KMS-11 (cell line): ENCODE measurements around the gene DENND1A.

Experiments used
- H2AFZ ChIP-seq: fragments of 200-600 bp; sonication (generic); 2 replicates; pipeline ENCODE4 v1.6.1; 2016; ENCODE audit warnings: antibody characterized with exemption, mixed run types, low read depth
- H3K27ac ChIP-seq: fragments of 200-600 bp; sonication (generic); 2 replicates; pipeline ENCODE4 v1.6.1; 2016; ENCODE audit warnings: mild to moderate bottlenecking, mixed run types
- H3K27me3 ChIP-seq: fragments of 200-600 bp; sonication (generic); 2 replicates; pipeline ENCODE4 v1.6.1; 2017; ENCODE audit warnings: mild to moderate bottlenecking, low read depth, mixed run types, moderate library complexity; ENCODE audit not compliant: insufficient read depth
- H3K36me3 ChIP-seq: fragments of 200-600 bp; sonication (generic); 2 replicates; pipeline ENCODE4 v1.6.1; 2017; ENCODE audit warnings: mild to moderate bottlenecking, mixed run types; ENCODE audit not compliant: insufficient read depth
- H3K4me1 ChIP-seq: fragments of 200-600 bp; sonication (generic); 2 replicates; pipeline ENCODE4 v1.6.1; 2016; ENCODE audit warnings: mild to moderate bottlenecking, low read depth, mixed run types; ENCODE audit not compliant: poor library complexity, severe bottlenecking
- H3K4me2 ChIP-seq: fragments of 200-600 bp; sonication (generic); 2 replicates; pipeline ENCODE4 v1.7.0; 2016; ENCODE audit warnings: mild to moderate bottlenecking, mixed run types
- H3K4me3 ChIP-seq: fragments of 200-600 bp; sonication (generic); IDR thresholded peaks from 2 replicates; pipeline ENCODE4 v1.6.1; 2017; ENCODE audit warnings: low read depth, low read length, mixed read lengths; ENCODE audit not compliant: insufficient read depth
- H3K79me2 ChIP-seq: fragments of 200-600 bp; sonication (generic); 2 replicates; pipeline ENCODE4 v1.6.1; 2016; ENCODE audit warnings: low read depth, mixed run types; ENCODE audit not compliant: insufficient read depth
- H3K9ac ChIP-seq: fragments of 200-600 bp; sonication (generic); 2 replicates; pipeline ENCODE4 v1.6.1; 2016; ENCODE audit warnings: mild to moderate bottlenecking, mixed run types
- H4K20me1 ChIP-seq: fragments of 200-600 bp; sonication (generic); 2 replicates; pipeline ENCODE4 v1.6.1; 2016; ENCODE audit warnings: mild to moderate bottlenecking, mixed run types; ENCODE audit not compliant: insufficient read depth
- TF ChIP-seq, protein P1 (sequence below): fragments of 200-600 bp; sonication (generic); conservative IDR thresholded peaks from 2 replicates; pipeline ENCODE4 v1.6.1; 2017; ENCODE audit warnings: low read depth, mild to moderate bottlenecking, antibody characterized with exemption, low read length, moderate library complexity, mixed read lengths

Gene DENND1A

DNA sequence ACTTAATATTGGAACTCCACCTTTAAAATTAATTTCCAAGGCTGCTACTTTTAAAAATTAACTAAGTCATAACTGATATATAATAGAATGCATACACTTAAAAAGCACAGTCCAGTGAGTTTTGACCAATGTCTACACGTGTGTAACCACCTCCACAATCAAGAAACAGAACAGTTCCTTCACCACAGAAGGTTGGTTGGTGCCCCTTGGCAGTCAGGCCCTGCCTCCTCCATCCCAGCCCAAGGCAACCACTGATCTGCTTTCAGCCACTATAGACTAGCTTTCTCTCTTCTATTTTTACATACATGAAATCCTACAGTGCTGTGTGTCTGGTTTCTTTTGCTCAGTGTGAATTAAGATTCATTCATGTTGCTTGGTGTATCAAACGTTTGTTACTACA lies 358.7 kb downstream of the DENND1A start:
- H2AFZ ChIP-seq, result no peak overlapping the region
- H3K79me2 ChIP-seq, result no peaks in the 10 kb centered on the region
- no peak overlapping the region for H3K27ac ChIP-seq
- peaks cover 24% of the 10 kb centered on the region for H3K4me1 ChIP-seq
- H3K36me3 ChIP-seq, result no peaks in the 10 kb centered on the region
- no peaks in the 10 kb centered on the region for H4K20me1 ChIP-seq
- TF ChIP-seq, protein P1, sequence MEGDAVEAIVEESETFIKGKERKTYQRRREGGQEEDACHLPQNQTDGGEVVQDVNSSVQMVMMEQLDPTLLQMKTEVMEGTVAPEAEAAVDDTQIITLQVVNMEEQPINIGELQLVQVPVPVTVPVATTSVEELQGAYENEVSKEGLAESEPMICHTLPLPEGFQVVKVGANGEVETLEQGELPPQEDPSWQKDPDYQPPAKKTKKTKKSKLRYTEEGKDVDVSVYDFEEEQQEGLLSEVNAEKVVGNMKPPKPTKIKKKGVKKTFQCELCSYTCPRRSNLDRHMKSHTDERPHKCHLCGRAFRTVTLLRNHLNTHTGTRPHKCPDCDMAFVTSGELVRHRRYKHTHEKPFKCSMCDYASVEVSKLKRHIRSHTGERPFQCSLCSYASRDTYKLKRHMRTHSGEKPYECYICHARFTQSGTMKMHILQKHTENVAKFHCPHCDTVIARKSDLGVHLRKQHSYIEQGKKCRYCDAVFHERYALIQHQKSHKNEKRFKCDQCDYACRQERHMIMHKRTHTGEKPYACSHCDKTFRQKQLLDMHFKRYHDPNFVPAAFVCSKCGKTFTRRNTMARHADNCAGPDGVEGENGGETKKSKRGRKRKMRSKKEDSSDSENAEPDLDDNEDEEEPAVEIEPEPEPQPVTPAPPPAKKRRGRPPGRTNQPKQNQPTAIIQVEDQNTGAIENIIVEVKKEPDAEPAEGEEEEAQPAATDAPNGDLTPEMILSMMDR, result no peak
- H3K4me2 ChIP-seq, result no peak overlapping the region
- H3K27me3 ChIP-seq, result no peaks in the 10 kb centered on the region
- no peak overlapping the region for H3K4me3 ChIP-seq
- H3K9ac ChIP-seq, result no peak overlapping the region

DNA sequence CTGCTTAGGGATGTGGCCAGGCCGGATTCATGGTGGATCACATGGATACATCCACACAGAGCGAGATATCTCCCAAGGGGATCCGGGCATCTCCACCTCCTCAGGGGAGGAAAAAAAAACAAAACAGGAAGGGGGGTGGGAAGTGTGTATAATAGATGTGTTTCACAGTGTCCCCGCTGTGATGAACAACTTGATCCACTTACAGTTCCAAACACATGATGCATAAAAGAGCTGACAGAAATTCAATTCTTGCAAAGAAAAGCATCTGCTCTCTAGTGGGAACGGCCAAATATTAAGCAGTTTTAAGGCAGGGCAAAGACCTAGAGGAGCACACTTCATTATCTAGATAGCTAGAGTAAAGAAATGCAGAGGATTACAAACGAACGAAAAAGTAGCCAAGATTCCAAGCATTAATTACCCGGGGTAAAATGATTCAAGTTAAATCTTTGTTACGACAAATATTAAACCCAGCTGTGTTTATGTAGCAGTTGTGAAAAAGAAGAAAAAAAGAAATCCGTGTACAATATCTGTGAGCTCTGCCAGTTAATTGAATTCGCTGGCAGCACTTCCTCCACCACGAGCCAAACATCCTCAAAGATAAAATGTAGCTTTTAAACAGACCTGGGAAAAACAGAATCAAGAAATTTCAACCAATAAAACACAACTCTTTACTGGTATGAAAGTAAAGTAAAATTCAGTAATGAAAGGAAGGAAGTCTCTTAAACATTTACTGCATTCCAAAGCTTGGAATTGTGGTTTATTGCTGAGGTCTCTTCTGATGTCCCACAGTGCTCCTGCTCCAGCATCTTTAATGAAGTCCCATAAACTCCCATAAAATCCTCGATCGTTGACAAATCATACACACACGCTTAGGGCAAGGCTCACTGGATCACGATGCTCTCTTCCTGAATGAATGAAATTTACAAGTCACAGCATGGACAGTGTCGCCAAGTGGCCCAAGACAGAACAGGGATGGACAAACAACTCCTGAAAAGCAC lies 360.9 kb downstream of the DENND1A start:
- H3K4me2 ChIP-seq, result no peak overlapping the region
- no peak overlapping the region for H2AFZ ChIP-seq
- no peak overlapping the region for H3K27ac ChIP-seq
- no peaks in the 10 kb centered on the region for H3K27me3 ChIP-seq
- H3K9ac ChIP-seq, result no peak overlapping the region
- TF ChIP-seq, protein P1, result no peak
- no peaks in the 10 kb centered on the region for H4K20me1 ChIP-seq
- no peaks in the 10 kb centered on the region for H3K79me2 ChIP-seq
- no peak overlapping the region for H3K4me3 ChIP-seq
- H3K4me1 ChIP-seq, result peaks cover 24% of the 10 kb centered on the region
- H3K36me3 ChIP-seq, result no peaks in the 10 kb centered on the region

DNA sequence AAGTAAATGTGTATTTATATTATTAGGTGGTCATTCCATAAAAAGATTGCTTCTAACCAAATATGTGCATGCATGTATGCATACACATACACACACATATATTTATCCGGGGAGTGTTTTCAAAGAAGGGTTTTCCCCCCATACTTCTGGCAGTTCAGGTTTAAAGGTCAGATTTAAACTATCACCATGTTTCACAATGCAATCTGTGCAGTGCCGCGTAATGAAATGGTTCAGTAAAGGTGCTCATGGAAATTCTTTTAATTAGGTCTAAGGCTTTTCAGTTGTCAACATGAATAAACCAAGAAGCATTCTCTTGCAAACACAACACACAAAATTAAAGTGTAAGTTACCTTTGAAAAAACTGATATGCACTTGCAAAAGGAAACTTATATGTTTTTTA lies 362.9 kb downstream of the DENND1A start:
- no peaks in the 10 kb centered on the region for H4K20me1 ChIP-seq
- H3K36me3 ChIP-seq, result no peaks in the 10 kb centered on the region
- TF ChIP-seq, protein P1, result no peak
- peak overlapping the region; percentile 8; the same call in 1 of the 2 replicates for H3K4me2 ChIP-seq
- H2AFZ ChIP-seq, result no peak overlapping the region
- no peaks in the 10 kb centered on the region for H3K79me2 ChIP-seq
- no peak overlapping the region for H3K4me3 ChIP-seq
- no peak overlapping the region for H3K27ac ChIP-seq
- H3K27me3 ChIP-seq, result no peaks in the 10 kb centered on the region
- H3K9ac ChIP-seq, result no peak overlapping the region
- H3K4me1 ChIP-seq, result peaks cover 24% of the 10 kb centered on the region

DNA sequence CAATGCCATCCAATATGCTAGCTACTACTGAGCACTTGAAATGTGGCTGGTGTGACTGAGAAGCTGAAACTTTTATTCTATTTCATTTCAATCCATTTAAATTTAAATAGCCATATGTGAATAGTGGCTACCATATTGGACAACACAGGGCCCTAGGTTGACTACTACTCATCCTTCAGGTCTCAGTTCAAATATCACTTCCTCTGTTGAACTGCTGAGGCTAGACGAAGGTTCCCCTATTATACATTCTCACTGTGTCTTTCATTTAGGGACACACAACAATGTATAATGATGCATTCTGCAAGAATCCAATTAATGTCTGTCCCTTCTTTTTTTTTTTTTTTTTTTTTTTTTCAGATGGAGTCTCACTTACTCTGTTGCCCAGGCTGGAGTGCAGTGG lies 365.3 kb downstream of the DENND1A start:
- no peaks in the 10 kb centered on the region for H3K79me2 ChIP-seq
- no peaks in the 10 kb centered on the region for H3K27me3 ChIP-seq
- no peak overlapping the region for H3K9ac ChIP-seq
- no peaks in the 10 kb centered on the region for H4K20me1 ChIP-seq
- no peaks in the 10 kb centered on the region for H3K36me3 ChIP-seq
- no peak overlapping the region for H3K27ac ChIP-seq
- peaks cover 13% of the 10 kb centered on the region for H3K4me1 ChIP-seq
- TF ChIP-seq, protein P1, result no peak
- H3K4me2 ChIP-seq, result no peak overlapping the region
- no peak overlapping the region for H3K4me3 ChIP-seq
- H2AFZ ChIP-seq, result no peak overlapping the region
